ENCODE results near the gene KIF1B.

DNA sequence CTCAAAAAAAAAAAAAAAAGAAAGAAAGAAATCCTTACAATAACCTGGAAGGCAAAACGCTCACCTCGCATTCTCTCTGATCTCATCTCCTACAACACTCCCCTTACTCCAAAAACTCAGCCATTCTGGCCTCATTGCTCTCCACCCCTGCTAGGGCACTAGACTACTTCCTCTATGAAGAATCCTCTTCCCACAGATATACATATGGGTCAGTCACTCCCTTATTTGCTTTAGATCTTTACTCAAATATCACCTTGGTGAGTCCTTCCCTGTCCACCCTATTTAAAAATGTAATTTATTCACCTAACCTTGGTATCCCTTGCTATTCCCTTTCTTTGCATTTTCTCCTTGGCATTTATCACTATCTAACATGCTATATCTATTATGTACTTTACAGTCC is 24.6 kb upstream of the KIF1B start:
- no peak for TF ChIP-seq POU6F1 (CRISPR knock-in tag; IDR thresholded peaks at IDR 0.05; ENCODE audit: borderline replicate concordance, low read depth)
- no peak for TF ChIP-seq ZNF8 (CRISPR knock-in tag; IDR thresholded peaks at IDR 0.05)
- TF ChIP-seq PATZ1 (CRISPR knock-in tag; IDR thresholded peaks at IDR 0.05; ENCODE audit: borderline replicate concordance): no peak
- no peak for TF ChIP-seq PPARA (CRISPR knock-in tag; IDR thresholded peaks at IDR 0.05; ENCODE audit: borderline replicate concordance)
- TF ChIP-seq CSRNP3 (CRISPR knock-in tag; IDR thresholded peaks at IDR 0.05): no peak
- TF ChIP-seq ZFP3 (CRISPR knock-in tag; IDR thresholded peaks at IDR 0.05): no peak
- no peak for TF ChIP-seq TOX (CRISPR knock-in tag; IDR thresholded peaks at IDR 0.05; ENCODE audit: borderline replicate concordance)
- no peak for TF ChIP-seq ZFP30 (CRISPR knock-in tag; IDR thresholded peaks at IDR 0.05)
- no peak for TF ChIP-seq ARNTL (CRISPR knock-in tag; IDR thresholded peaks at IDR 0.05; ENCODE audit: borderline replicate concordance, low read depth)
- no peak for TF ChIP-seq ZNF565 (CRISPR knock-in tag; conservative IDR thresholded peaks at IDR 0.05; ENCODE audit: low read depth)

Measured in SK-N-SH treated with all-trans-retinoic acid at 6 μM for 48 hours (cell line).